Right lobe of liver (tissue), 6 donors: ENCODE results near the gene UTF1. TPM values are rescaled to one million over a fixed set of nuclear protein-coding genes. Genes with fewer than 3 reads are reported as not detected.
"Not testable (repeated sequence)": the region's sequence is repeated elsewhere in the genome, so short reads cannot be mapped to it uniquely, and the experiment has no call there.

Experiments used
- ATAC-seq, 4 donors: fragments of 200-7000 bp; cut with Tn5 transposase; one replicate each; pipeline ENCODE4 v1.9.1; 2020; ENCODE audit warnings: mild to moderate bottlenecking in 4 of 4, moderate library complexity in 4 of 4
- DNase-seq, 3 donors: peaks; one replicate each; pipeline ENCODE4 v3.0.0-alpha.2; 2020
- H3K27ac ChIP-seq, 3 donors: fragments of 200-600 bp; one replicate each; pipeline ENCODE4 v1.8.0; 2022
- H3K27me3 ChIP-seq, 2 donors: fragments of 200-600 bp; one replicate each; pipeline ENCODE4 v1.8.0; 2022
- H3K36me3 ChIP-seq, 4 donors: fragments of 200-600 bp; sonication (generic) in 1 of 4; one replicate each; pipeline versions ENCODE4 v1.5.1 to v1.8.0; 2017 to 2022; ENCODE audit warnings: control low read depth in 1 of 4
- H3K4me1 ChIP-seq, 4 donors: fragments of 200-600 bp; sonication (generic) in 1 of 4; one replicate each; pipeline versions ENCODE4 v1.5.1 to v1.8.0; 2017 to 2022; ENCODE audit warnings: control low read depth in 1 of 4
- H3K4me3 ChIP-seq, 3 donors: fragments of 200-600 bp; one replicate each; pipeline ENCODE4 v1.8.0; 2022
- H3K9me3 ChIP-seq, 4 donors: fragments of 200-600 bp; sonication (generic) in 1 of 4; one replicate each; pipeline versions ENCODE4 v1.5.1 to v1.8.0; 2017 to 2022; ENCODE audit warnings: control low read depth in 1 of 4
- POLR2A ChIP-seq: fragments of 450-650 bp; IDR thresholded peaks from one replicate; pipeline ENCODE4 v1.6.1; 2017; ENCODE audit warnings: antibody characterized with exemption, mild to moderate bottlenecking
- WGBS: methylation state at CpG from one replicate; pipeline ENCODE4 v1.1.6; 2018; ENCODE audit warnings: low coverage, low lambda C conversion rate; ENCODE audit not compliant: insufficient coverage; ENCODE audit errors: missing lambda C conversion rate; 5-methylcytosine and 5-hydroxymethylcytosine counted together
- intact Hi-C, 2 donors: fragments of 100-400 bp; cut with DNase I; formaldehyde crosslinking; loops; one replicate each; pipeline versions ENCODE4 v1.11.2 to v1.14.1; 2022
- total RNA-seq, 6 experiments: library from RNA; depleted of rRNA in 2 of 6; stranded (reverse); fragments of >200 nt in 2 of 6; fragmentation: NEBNext Ultra II Directional in 3 of 6; extraction: Animal tissue kit (Norgen Biotek cat#: 25700) in 3 of 6; gene quantifications; one replicate each; pipeline versions ENCODE4 v1.1.0 to v1.2.4, GENCODE V29; 2016 to 2023
- TF ChIP-seq, protein P1 (sequence below), 4 donors: fragments of 200-600 bp in 3 of 4; fragments of 450-650 bp in 1 of 4; IDR thresholded peaks; one replicate each; pipeline versions ENCODE4 v1.5.1 to v1.8.0; 2016 to 2022; ENCODE audit warnings: antibody characterized with exemption in 4 of 4, mild to moderate bottlenecking in 2 of 4
- donor health status: DM: no; HTN: yes; CAD: no.
- donor health status: DM: no; HTN: no; CAD: no.
- donor health status: DM: no; HTN: no; CAD: no.
- donor health status: DM: no; HTN: yes; CAD: no.
- donor health status: DM: no; HTN: yes; CAD: no.

Gene UTF1
- total RNA-seq, 6 experiments from 2014 or later, result not detected

DNA sequence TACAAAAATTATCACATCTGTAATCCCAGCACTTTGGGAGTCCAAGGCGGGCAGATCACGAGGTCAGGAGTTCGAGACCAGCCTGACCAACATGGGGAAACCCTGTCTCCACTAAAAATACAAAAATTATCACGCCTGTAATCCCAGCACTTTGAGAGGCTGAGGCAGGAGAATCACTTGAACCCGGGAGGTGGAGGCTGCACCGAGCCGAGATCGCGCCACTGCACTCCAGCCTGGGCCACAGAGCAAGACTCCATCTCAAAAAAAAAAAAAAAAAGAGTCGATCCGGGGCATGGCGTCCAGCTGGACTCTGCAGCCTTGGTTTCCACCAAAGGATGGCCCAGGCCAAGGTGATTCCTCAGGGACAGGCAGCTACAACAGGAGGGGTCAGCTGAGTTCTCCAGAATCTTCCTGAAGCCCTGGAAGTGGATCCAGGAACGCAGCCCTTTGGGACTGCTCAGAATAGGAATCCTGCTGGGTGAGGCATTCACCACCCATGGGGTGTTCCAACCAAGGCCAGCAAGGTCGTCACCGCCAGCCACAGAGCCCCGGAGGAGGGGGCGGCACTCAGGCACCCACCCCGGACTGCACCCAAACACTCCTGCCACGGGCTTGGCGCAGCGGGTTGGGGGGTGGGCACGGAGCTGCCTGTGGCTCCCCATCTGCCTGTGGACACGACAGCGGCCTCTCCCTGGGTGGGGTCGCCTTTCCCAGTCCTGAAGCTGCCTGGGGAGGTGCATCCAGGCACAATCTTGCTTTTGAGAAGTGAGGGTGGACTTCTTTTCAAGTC lies 12.0 kb upstream of the UTF1 start:
- no peak for TF ChIP-seq POLR2A
- TF ChIP-seq, protein P1, sequence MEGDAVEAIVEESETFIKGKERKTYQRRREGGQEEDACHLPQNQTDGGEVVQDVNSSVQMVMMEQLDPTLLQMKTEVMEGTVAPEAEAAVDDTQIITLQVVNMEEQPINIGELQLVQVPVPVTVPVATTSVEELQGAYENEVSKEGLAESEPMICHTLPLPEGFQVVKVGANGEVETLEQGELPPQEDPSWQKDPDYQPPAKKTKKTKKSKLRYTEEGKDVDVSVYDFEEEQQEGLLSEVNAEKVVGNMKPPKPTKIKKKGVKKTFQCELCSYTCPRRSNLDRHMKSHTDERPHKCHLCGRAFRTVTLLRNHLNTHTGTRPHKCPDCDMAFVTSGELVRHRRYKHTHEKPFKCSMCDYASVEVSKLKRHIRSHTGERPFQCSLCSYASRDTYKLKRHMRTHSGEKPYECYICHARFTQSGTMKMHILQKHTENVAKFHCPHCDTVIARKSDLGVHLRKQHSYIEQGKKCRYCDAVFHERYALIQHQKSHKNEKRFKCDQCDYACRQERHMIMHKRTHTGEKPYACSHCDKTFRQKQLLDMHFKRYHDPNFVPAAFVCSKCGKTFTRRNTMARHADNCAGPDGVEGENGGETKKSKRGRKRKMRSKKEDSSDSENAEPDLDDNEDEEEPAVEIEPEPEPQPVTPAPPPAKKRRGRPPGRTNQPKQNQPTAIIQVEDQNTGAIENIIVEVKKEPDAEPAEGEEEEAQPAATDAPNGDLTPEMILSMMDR (IDR thresholded peaks at IDR 0.05), result no peak
- Histone ChIP-seq H3K9me3 (no peaks in the 10 kb centered on the region), H3K36me3 (no peaks in the 10 kb centered on the region), H3K4me3 (no peak overlapping the region), H3K27me3 (no peaks in the 10 kb centered on the region), H3K4me1 (no peaks in the 10 kb centered on the region), H3K27ac (no peak overlapping the region)
- no peak for DNase-seq
- no peak for ATAC-seq
- 74% methylated on average over 9 of the region's 25 CpGs for WGBS
- intact Hi-C loops, result no loop called here

DNA sequence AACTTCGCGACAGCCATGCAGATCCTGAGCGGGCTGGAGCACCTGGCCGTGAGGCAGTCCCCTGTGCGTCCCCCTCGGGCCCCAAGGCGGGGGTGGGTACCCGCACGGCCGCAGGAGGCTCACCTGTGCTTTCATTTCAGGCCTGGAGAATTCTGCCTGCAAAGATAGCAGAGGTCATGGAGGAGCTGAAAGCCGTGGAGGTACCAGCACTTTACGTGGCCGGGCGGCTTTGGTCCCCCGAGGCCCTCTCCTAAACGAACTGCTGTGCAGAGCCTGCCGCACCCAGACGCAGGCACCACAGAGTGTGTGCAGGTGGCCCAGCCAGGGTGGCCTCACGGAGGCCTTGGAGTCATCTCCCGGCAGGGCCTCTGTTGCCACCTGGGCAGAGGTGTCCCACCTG lies 11.1 kb upstream of the UTF1 start:
- Histone ChIP-seq H3K27ac (no peak overlapping the region), H3K9me3 (no peaks in the 10 kb centered on the region), H3K27me3 (no peaks in the 10 kb centered on the region), H3K4me3 (no peak overlapping the region), H3K36me3 (no peaks in the 10 kb centered on the region), H3K4me1 (no peaks in the 10 kb centered on the region)
- WGBS, result 68% methylated on average over 10 of the region's 20 CpGs
- TF ChIP-seq POLR2A, result no peak
- TF ChIP-seq, protein P1 (IDR thresholded peaks at IDR 0.05), result no peak
- DNase-seq (no peak), ATAC-seq (no peak)
- intact Hi-C loops, result no loop called here

DNA sequence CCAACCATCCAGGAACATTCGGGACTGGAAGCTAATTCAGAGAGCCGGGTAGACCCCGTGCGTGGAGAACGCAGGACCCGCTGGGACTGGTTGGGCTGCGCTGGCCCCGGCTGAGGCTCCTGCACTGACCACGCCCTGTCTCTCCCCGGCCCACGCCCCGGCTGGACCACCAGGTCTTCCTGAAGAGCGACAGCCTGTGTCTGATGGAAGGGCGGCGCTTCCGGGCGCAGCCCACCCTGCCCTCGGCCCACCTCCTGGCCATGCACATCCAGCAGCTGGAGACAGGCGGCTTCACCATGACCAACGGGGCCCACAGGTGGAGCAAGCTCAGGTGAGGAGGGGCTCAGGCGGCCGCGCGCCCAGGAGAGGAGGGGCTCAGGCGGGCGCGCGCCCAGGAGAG lies 10.2 kb upstream of the UTF1 start:
- no peak overlapping the region for H3K27ac ChIP-seq
- DNase-seq (no peak), ATAC-seq (peak in 2 of 4 donors; percentile 9 to 23)
- H3K4me3 ChIP-seq, result no peak overlapping the region
- intact Hi-C loops, result no loop called here
- H3K36me3 ChIP-seq, result no peaks in the 10 kb centered on the region
- no peak for TF ChIP-seq POLR2A
- TF ChIP-seq, protein P1 (IDR thresholded peaks at IDR 0.05), result no peak
- no peaks in the 10 kb centered on the region for H3K4me1 ChIP-seq
- no peaks in the 10 kb centered on the region for H3K9me3 ChIP-seq
- 5% methylated on average over 4 of the region's 28 CpGs for WGBS
- no peaks in the 10 kb centered on the region for H3K27me3 ChIP-seq

DNA sequence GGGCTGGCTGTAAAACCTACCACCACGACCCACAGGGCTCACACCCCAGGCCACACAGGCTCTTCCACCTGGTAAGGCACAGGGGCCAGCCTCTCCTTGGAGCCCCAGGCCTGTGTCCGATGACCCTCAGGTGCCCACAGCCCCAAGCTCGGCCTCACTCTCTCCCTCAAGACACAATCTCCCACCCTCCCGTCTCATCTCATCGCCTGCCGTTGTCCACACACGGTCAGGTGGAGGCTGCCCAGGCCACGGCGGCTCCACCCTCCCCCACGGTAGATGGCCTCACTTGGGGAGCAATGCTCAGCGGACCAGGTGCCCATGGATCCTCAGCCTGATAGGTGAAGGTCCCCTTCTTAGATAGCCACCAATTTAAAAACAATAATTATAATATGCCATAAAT lies 8.7 kb upstream of the UTF1 start:
- no peak for DNase-seq
- 56% methylated on average over 4 of the region's 11 CpGs for WGBS
- intact Hi-C loops, result no loop called here

DNA sequence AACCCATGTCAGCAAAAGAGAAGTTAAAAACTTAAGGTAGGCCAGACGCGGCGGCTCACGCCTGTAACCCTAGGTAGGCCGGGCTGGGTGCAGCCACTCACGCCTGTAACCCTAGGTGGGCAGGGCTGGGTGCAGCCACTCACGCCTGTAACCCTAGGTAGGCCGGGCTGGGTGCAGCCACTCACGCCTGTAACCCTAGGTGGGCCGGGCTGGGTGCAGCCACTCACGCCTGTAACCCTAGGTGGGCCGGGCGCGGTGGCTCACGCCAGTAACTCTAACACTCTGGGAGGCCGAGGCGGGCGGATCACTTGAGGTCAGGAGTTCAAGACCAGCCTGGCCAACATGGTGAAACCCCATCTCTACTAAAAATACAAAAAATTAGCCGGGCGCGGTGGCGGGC lies 8.3 kb upstream of the UTF1 start:
- ATAC-seq, H3K4me3 ChIP-seq, DNase-seq, H3K4me1 ChIP-seq, H3K9me3 ChIP-seq, intact Hi-C loops, H3K27ac ChIP-seq, H3K36me3 ChIP-seq, H3K27me3 ChIP-seq: not testable (repeated sequence)
- 76% methylated on average over 9 of the region's 22 CpGs for WGBS

More for the DNA sequence above, 8.7 kb upstream of the UTF1 start:
- Histone ChIP-seq H3K4me1 (no peaks in the 10 kb centered on the region), H3K4me3 (no peak overlapping the region), H3K27ac (no peak overlapping the region), H3K9me3 (no peaks in the 10 kb centered on the region), H3K36me3 (no peaks in the 10 kb centered on the region), H3K27me3 (no peaks in the 10 kb centered on the region)
- TF ChIP-seq, protein P1 (IDR thresholded peaks at IDR 0.05), result no peak
- ATAC-seq, result peak in 2 of 4 donors; percentile 15 to 17
